HG02973 (cell line): ENCODE results near the gene LGI4.
"Not testable (repeated sequence)": the region's sequence is repeated elsewhere in the genome, so short reads cannot be mapped to it uniquely, and the experiment has no call there.

Experiments
- ATAC-seq: cut with Tn5 transposase; IDR thresholded peaks from one replicate; pipeline ENCODE4 v1.9.1; 2021; ENCODE audit warnings: moderate library complexity; ENCODE audit not compliant: unreplicated experiment

The LGI4 gene

DNA sequence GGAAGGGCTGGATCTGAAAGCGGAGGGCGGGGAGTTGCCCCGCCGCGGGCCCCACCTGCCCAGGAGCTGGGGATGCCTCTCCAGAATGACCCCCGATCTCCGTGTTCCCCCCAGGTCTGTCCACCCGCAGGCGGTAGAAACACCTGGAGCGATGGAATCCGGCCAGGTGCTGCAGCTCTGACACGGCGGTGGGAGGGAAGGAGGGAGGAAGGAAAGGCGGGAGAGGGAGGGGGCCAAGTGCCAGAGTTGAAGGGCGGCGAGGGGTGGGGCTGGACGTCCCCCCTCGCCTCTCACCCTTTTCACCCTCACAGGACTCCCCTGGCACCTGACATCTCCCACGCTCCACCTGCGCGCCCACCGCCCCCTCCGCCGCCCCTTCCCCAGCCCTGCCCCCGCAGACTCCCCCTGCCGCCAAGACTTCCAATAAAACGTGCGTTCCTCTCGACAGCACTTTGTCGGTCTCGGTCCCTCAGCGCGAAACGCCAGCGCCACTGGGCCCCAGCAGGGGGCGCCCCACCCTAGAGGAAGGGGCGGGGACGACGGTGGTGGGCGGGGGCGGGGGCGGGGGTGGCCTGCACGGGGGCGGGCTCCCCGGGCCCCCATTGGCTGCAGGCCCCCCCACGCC is 7.9 kb upstream of the LGI4 start:
- no peak for ATAC-seq

DNA sequence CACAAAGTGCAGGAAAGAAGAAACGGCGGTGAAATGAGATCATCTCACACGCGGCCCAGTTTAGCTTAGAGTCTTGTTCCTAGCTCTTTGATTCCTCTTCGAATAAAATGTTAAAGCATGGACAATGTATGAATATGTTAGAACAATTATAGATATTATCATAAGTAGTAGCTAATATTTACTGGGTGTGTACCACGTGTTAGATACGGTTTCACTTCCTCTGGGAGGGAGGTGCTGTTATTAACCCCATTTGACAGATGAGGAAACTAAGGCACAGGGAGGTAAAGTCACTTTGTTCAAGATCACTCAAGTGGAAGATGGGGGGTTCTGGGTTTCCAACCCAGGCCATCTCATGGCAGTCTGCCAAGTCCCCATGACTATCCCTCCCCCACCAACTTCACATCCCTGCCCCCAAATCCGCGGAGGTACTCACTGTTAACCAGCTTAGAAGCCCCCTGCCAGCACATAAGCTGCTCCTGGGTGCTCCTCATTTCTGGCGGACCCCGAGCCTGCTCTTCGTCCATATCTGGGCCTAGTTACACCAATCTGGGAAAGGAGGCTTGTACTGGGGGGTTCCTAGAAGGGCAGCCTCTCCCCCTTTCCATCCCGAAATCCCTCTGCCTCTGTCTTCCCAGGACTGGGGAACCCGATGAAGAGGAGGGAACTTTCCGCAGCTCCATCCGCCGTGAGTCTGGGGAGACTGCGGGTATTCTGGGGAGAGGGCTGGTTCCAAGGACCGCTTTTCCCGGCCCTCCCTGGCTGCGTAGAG is 7.2 kb upstream of the LGI4 start:
- ATAC-seq, result no peak

DNA sequence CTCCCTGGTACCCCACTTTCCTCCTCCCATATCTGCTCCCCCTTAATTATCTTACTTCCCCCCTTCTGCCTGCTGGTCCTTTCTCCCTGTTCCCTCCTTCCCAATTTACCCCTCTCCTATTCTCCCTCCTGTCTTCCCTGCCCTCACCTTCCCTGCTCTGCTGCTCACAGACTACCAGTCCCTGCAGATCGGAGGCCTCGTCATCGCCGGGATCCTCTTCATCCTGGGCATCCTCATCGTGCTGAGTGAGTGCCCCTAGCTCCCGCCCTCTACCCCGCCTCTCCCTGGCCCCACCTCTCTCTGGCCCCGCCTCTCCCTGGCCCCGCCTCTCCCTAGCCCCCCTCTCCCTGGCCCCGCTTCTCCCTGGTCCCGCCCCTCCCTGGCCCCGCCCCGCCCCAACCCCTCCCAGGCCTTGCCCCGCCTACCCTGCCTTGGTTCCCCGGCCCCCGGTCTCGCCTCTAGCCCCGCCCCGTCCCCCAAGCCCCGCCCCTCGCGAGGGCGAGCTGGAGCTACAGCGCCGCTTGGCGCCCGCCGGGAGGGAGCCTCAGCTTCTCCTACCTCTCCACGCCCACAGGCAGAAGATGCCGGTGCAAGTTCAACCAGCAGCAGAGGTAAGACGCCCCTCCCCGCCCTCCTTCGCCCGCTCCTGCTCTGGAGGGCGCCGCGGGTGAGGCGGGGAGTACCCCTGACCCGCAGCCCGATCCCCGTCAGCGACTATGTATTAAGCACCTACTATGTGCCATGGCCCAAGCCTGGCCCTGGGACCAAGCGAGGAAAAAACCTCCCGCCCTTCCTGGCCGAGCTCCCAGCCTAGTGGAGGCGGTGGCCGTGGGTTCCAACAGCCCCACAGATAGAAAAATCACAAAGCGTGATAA is 6.3 kb upstream of the LGI4 start:
- ATAC-seq, result peak; percentile 46

DNA sequence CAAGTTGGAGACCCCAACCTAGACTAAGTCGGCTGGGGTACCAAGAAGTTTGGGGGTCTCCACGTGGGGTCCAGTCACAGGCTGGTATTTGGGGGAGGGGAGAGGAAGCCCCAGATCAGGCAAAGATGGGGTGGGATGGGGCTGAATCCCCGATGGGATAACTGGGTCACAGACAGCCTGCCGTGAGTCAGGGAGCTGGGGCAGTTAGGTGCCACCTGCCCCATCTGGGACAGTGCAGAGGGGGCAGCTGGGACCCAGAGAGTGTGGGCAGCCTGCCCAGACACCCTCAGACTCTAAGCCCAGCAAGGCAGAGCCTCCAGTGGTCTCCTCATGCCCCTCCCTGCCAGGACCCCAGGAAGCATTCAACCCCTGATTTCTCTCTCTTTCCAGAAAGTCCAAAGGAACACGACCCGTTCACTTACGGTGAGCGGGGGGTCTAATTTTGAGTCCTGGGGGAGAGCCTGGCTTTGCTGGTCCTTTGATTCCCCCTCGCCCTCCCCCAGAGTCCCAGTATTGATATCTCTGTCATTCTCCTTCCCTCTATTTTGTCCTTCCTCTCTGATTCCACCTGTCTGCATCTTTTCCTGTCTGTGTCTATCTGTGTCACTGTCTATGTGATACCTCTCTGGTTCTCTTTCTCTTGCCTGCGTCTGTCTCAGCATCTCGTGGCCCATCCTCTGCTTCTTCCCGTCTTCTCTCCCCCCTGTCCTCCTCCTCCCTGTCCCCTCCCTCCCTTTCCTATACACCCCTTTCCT is 5.5 kb upstream of the LGI4 start:
- no peak for ATAC-seq

DNA sequence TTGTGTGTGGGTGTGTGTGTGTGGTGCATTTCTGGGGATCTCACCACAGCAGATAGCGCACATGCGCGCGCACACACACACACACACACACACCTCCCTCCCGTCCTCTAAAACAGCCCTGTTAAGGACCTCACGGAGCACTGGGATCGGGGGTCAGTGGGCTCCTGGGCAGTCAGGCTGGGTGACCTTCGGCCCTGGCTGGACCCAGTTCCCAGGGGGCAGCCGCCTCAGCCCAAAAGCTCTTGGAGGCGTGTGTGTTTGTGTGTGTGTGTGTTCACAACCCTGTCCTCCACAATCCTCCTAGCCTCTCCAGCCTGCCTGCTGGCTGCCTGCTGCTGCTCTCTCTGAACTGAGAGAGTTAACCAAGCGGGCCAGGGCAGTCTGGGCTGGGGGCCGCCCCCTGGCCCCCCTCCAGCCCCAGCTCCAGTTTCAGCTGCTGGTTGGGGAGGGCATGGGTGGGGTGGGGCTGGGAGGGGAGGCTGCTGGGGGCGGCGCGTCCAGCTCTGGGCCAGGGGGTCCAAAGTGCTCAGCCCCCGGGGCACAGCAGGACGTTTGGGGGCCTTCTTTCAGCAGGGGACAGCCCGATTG is 3.5 kb upstream of the LGI4 start, which contains the start of gene FXYD1:
Gene FXYD1 (plus strand): TSS at position 520 of the 588 bp plus-strand sequence. CDS start 1,256 bp downstream, outside the sequence.
- ATAC-seq, result no peak

DNA sequence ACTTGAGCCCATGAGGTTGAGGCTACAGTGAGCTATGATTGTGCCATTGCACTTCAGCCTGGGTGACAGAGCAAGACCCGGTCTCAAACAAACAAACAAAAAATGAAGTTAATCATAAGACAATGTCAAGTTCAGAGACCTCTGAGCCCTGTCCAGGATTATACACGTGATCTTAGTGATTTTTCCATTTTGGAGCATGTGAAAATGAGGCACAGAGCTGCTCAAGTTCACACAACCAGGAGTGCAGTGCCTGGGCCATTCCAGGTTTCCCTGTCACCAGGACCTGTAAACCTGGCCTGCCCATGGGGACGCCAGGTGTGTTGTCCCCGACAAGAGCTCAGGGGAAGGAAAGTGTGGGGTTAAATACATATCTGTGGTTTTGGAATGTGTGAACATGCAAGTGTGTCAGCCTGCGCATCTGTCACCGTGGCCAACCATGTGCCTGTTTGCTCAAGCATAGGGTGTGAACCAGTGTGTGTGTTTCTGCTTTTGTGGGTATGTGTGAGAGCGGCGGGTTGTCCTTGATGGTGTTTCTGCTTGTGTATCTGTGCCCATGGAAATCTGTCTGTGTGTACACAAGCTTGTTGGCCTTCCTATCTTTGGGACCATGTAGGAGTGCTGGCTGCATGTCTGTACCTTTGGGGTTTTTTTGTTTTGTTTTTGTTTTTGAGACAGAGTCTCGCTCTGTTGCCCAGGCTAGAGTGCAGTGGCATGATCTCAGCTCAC is 2.3 kb upstream of the LGI4 start:
- no peak for ATAC-seq

DNA sequence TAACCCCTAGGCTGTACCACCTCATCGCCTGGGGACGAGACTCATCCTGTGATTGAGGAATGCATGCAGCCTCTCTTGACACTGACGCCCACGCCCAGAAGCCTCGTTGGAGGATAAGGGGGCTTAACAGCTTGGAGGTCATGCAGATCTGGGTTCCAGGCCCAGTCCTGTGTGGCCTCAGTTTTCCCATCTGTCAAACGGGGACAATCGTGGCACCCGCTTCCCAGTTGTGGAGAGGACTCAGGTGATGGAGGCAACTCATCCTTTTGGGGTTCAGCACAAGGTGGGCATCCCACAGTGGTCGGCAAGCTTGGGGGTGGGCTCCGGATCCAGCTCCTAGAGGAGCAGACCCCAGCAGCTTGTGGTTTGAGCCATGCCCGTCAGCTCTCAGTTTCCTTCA is 1.4 kb upstream of the LGI4 start:
- no peak for ATAC-seq

DNA sequence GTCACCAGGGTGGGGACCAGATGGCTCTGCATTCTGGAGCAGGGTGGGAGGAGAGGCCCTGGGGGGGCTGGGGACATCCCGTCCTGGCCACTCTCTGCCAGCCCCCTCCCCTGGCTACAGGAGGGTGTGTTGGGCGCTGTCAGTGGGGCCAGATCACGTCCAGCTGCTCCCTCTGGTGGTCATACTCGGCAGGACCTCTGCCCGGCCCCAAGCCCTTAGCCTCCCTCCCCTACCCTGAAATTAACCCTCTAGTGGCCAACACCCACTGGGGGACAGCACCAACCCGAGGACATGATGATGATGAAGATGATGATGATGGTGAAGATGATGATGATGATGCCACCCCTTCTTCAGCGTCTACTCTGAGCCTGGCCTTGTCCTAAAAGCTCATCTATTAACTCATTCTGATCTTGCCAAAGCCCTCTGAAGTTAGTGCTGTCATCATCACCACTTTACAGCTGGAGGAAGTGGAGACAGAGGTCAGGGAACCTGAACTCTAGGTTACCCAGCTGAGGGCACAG is 590 bp upstream of the LGI4 start:
- no peak for ATAC-seq

DNA sequence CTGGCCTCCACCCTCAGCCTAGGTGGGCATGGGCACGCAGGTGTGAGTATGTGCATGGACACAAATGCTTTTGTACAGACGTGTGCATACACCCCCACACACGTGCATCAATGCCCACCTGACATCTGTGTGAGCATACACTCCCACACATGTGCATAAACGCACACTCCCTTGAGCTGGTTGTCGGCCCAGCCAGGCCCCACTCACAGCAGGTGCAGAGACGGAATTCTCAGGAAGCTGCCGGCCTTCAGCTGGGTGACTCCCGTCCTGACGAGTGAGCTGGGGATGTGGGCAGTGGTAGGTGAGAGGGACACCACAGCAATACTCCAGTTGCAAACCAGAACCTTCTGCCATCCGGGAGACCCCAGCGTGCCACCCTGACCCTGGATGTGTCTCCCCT is 1.0 kb downstream of the LGI4 start:
- ATAC-seq, result no peak

DNA sequence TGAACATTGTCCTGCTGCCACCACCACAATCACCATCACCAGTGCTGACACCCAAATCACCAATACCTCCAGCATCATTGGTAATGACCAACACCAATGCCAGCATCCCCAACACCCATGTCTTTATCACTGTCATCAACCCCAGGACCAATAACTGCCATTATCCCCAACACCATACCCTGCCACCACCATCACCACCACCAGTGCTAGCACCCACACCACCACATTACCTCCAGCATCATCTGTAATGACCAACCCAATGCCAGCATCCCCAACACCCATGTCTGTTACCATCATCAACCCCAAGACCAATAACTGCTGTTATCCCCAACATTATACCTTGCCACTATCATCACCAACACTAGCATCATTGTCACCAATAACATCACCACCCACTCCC is 2.6 kb downstream of the LGI4 start:
- ATAC-seq, result no peak

DNA sequence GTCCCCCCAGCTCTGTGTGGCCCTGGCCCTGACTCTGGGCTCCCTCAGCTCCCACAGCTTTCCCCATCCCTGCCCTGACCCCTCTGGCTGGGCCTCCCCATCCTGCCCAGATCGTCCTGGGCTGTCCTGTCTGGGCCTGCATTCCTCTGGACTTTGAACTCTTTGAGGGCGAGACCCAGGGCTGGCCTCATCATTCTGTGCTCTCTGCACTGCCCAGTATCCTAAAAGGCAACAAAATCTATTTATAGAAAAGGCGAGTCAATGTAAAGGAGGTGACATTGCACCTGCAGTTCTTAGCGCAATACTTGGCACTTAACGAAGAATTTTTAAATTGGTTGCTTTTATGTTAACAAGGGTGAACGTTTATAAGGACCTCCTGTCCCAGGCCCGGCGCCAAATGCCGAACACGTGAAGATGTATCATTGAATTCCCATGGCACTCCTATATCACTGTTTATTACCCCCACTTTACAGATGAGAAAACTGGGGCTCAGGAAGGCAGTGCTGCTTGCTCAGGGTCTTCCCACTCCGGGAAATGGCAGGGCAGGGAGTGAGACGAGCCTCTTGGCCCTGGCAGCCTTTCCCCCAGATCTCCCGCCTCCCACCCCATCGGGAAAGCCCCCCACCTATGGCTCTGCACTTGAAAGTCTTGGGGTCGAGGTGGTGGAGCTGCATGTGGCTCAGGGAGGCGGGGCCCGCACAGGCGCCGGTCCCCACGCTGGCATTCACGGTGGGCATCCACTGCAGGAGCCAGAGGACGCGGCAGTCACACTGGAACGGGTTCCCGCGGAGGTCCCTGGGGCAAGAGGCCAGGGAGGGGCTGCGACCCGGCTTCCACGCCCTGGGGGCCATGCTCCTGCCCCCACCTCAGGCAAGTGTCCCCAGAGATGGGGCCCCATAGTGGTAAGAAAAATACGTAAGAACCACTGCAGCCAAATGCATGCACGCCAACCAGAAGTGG is 3.8 kb downstream of the LGI4 start:
- ATAC-seq, result no peak

DNA sequence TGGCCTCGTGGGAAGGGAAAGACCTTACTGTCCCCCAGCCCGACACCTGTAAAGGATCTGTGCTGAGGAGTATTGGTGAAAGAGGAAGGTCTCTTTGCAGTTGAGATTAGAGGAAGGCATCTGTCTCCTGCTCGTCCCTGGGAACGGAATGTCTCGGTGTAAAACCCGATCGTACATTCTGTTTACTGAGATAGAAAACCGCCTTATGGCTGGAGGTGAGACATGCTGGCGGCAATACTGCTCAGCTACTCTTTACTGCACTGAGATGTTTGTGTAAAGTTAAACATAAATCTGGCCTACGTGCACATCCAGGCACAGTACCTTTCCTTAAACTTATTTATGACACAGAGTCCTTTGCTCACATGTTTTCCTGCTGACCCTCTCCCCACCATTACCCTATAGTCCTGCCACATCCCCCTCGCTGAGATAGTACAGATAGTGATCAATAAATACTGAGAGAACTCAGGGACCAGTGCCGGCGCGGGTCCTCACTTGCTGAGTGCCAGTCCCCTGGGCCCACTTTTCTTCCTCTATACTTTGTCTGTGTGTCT is 5.1 kb downstream of the LGI4 start:
- not testable (repeated sequence) for ATAC-seq

DNA sequence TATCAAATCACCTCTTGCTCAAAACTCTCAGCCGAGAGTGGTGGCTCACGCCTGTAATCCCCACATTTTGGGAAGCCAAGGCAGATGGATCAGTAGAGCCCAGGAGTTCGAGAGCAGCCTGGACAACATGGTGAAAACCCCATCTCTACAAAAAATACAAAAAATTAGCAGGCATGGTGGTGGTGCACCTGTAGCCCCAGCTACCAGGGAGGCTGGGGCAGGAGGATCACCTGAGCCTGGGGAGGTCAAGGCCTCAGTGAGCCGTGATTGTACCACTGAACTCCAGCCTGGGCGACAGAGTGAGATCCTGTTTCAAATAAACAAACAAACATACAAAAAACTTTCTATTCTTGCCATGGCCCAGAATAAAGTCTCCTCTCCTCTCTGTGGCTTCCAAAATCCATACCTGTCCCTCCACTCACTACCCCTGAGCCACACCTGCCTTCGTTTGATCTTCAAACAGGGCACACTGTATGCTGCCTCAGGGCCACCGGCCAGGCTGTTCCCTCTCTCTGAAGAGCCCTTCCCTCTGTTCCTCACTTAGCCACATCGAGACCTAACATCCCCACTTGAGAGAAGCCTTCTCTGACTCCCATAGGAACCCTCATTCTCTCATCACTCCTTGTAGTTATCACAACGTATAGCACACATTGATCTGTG is 6.3 kb downstream of the LGI4 start:
- no peak for ATAC-seq

DNA sequence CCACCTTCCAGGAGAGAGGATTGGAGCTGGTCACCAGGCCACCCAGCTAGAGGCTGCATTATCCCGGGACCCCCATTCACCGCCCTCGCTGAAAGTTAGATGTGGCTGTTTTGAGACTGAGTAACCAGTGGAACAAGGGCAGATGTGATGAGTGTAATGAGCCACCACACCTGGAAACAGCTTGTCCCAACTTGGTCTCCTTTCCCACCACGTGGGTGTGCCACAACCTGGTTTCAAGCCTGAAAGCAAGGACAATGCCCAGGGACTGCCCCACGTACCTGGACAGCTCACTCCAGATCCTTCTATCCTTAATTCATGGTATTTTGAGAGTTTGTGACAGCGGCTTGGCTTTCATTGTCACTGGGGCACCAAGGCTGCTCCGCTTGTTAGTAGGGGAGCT is 7.0 kb downstream of the LGI4 start:
- ATAC-seq, result no peak

DNA sequence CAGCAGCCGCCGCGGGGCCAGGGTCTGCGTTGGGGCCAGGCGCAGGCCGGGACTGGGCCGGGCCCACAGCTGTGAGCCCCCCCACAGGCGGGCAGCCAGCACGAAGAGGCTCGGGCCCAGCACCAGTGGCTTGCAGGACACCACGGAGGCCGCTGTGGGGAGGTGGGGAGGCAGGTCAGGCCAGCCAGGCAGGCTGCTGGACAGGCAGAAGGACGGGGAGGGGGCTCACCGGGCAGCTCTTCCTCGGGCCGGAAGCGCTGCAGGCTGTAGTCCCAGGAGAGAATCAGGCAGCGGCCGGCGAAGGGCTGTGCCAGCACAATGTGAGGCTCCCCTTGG is 8.3 kb downstream of the LGI4 start:
- no peak for ATAC-seq

DNA sequence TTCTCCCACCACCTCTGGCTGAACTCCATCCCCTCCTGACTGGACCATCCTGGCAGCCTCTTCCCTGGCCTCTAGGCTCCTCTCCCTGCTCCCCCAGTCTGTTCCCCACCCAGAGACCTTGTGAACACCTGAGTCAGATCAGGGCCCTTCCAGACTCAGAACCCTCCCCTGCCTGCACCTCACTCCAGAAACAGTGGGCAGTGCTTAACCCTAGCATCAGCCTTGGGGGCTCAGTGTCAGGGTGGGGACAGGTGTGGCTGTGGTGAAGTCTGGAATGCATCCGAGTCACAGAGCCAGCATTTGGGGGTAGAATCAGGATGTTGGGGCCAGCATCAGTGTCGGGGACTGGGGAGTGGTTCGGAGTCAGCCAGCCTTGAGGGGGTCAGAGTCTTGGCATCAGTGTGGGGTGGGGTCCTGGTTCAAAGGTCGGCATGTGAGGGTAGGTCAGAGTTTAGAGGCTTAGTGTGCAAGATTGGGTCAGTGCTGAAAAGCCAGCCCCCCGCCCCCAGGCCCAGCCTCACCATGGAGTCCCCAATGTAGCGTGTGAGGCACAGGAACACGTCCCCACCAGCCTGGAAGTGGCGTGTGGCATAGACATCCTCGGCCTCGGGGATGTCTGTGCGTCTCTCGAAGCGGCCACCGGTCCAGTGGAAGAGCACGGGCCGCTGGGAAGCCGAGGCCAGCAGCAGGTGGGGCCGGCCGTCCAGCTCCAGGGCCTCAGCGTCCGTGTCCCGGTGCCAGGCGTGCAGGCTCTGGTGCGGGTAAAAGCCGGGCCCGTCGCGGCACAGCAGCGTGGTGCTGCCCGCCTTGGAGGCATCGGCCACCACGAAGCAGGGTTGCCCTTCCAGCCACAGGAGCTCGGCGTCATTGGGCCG is 8.9 kb downstream of the LGI4 start:
- ATAC-seq, result no peak

DNA sequence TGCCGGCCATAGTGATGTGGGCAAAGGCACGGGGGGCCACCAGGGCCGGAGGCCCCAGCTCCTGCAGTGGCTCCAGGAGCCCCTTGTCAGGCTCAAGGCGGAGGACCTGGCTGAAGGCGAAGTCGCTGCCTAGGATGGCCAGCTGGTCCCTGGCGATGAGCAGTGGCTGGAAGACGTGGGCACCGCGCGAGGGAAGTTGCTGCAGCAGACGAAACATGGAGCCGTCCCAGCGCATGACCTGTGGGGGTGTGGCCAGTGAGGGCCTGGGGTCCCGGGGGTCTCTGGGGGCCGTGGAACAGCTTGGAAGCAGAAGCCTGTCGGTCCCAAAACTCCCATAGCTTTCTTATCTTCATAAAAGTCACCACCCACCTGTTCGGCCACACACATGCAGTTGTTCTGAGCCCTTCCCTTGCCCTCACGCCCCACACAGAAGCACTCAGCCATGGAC is 9.6 kb downstream of the LGI4 start:
- no peak for ATAC-seq
